OCI-LY1 (cell line): ENCODE measurements around the gene COL21A1.

Experiments
- H2AFZ ChIP-seq: fragments of 200-600 bp; sonication (generic), shearing (Covaris generic); 2 replicates; pipeline ENCODE4 v1.6.0; 2014; ENCODE audit warnings: antibody characterized with exemption, mild to moderate bottlenecking, low read length
- H3F3A ChIP-seq: fragments of 200-600 bp; sonication (generic), shearing (Covaris generic); 2 replicates; pipeline ENCODE4 v1.6.0; 2014; ENCODE audit warnings: mild to moderate bottlenecking, antibody characterized with exemption, low read length, moderate library complexity; ENCODE audit not compliant: insufficient read depth
- H3K27ac ChIP-seq: fragments of 200-600 bp; sonication (generic); 2 replicates; pipeline ENCODE4 v1.5.1; 2014; ENCODE audit warnings: low read length, mixed run types, mild to moderate bottlenecking, low read depth; ENCODE audit not compliant: poor library complexity, severe bottlenecking
- H3K27me3 ChIP-seq: fragments of 200-600 bp; sonication (generic); 2 replicates; pipeline ENCODE4 v1.6.0; 2014; ENCODE audit warnings: antibody characterized with exemption, mild to moderate bottlenecking, low read length, moderate library complexity; ENCODE audit not compliant: insufficient read depth
- H3K36me3 ChIP-seq: fragments of 200-600 bp; sonication (generic); 2 replicates; pipeline ENCODE4 v1.6.1; 2014; ENCODE audit warnings: mild to moderate bottlenecking, antibody characterized with exemption, low read length, moderate library complexity, mixed read lengths; ENCODE audit not compliant: insufficient read depth
- H3K4me1 ChIP-seq: fragments of 200-600 bp; sonication (generic); 2 replicates; pipeline ENCODE4 v1.5.1; 2014; ENCODE audit warnings: mild to moderate bottlenecking, low read length, moderate library complexity; ENCODE audit not compliant: insufficient read depth, severe bottlenecking
- H3K4me2 ChIP-seq: fragments of 200-600 bp; sonication (generic), shearing (Covaris generic); 2 replicates; pipeline ENCODE4 v1.6.1; 2014; ENCODE audit warnings: low read length
- H3K4me3 ChIP-seq: fragments of 200-600 bp; sonication (generic); 2 replicates; pipeline ENCODE4 v1.5.1; 2014; ENCODE audit warnings: low read length, low read depth, mild to moderate bottlenecking, mixed read lengths; ENCODE audit not compliant: poor library complexity, severe bottlenecking
- H3K79me2 ChIP-seq: fragments of 200-600 bp; shearing (Covaris generic); 2 replicates; pipeline ENCODE4 v1.6.1; 2016; ENCODE audit warnings: mixed run types, low read length, mixed read lengths; ENCODE audit not compliant: insufficient read depth
- H3K9ac ChIP-seq: fragments of 200-600 bp; sonication (generic), shearing (Covaris generic); 2 replicates; pipeline ENCODE4 v1.6.1; 2014; ENCODE audit warnings: mild to moderate bottlenecking, low read length, mixed read lengths
- H3K9me2 ChIP-seq: fragments of 200-600 bp; sonication (generic), shearing (Covaris generic); 2 replicates; pipeline ENCODE4 v1.6.1; 2014; ENCODE audit warnings: low read depth, mild to moderate bottlenecking, low read length, mixed read lengths
- H3K9me3 ChIP-seq: fragments of 200-600 bp; shearing (Covaris generic); 2 replicates; pipeline ENCODE4 v1.6.1; 2014; ENCODE audit warnings: low read length, mixed read lengths
- H4K20me1 ChIP-seq: fragments of 200-600 bp; sonication (generic), shearing (Covaris generic); 2 replicates; pipeline ENCODE4 v1.6.0; 2016; ENCODE audit warnings: mild to moderate bottlenecking, low read length; ENCODE audit not compliant: insufficient read depth
- CTCF ChIP-seq: fragments of 200-600 bp; sonication (generic), shearing (Covaris generic); IDR thresholded peaks from 2 replicates; pipeline ENCODE4 v1.5.1; 2017; ENCODE audit warnings: mild to moderate bottlenecking, antibody characterized with exemption, low read length, moderate library complexity, mixed read lengths
- EZH2 ChIP-seq: fragments of 200-600 bp; sonication (generic), shearing (Covaris generic); IDR thresholded peaks from 2 replicates; pipeline ENCODE4 v1.8.0; 2017; ENCODE audit warnings: borderline replicate concordance, mixed run types, mild to moderate bottlenecking, antibody characterized with exemption, low read length, moderate library complexity, mixed read lengths

COL21A1 gene

GRCh38 chr6:56187686-56188085 lies 59.7 kb downstream of the COL21A1 start:
- no peak overlapping the region for H3K27ac ChIP-seq
- no peaks in the 10 kb centered on the region for H4K20me1 ChIP-seq
- no peak overlapping the region for H3K4me3 ChIP-seq
- no peak overlapping the region for H3K4me2 ChIP-seq
- H3K4me1 ChIP-seq = no peaks in the 10 kb centered on the region
- no peaks in the 10 kb centered on the region for H3K79me2 ChIP-seq
- H3F3A ChIP-seq = no peaks in the 10 kb centered on the region
- TF ChIP-seq CTCF = no peak
- TF ChIP-seq EZH2 = no peak
- H2AFZ ChIP-seq = no peak overlapping the region
- no peak overlapping the region for H3K9ac ChIP-seq
- no peaks in the 10 kb centered on the region for H3K27me3 ChIP-seq
- no peaks in the 10 kb centered on the region for H3K9me3 ChIP-seq
- no peaks in the 10 kb centered on the region for H3K9me2 ChIP-seq
- H3K36me3 ChIP-seq = no peaks in the 10 kb centered on the region

- H3K9ac ChIP-seq = no peak overlapping the region
- no peak overlapping the region for H3K4me2 ChIP-seq
- no peaks in the 10 kb centered on the region for H3K27me3 ChIP-seq
- no peak overlapping the region for H3K4me3 ChIP-seq
- no peak overlapping the region for H2AFZ ChIP-seq
- H3K4me1 ChIP-seq = no peaks in the 10 kb centered on the region
- no peaks in the 10 kb centered on the region for H3K79me2 ChIP-seq
- no peaks in the 10 kb centered on the region for H4K20me1 ChIP-seq
- TF ChIP-seq CTCF = no peak
- no peak for TF ChIP-seq EZH2
- 0 out of 2 replicates have a peak, but pooled peaks cover 4% of the 10 kb centered on the region for H3K9me3 ChIP-seq
- no peaks in the 10 kb centered on the region for H3F3A ChIP-seq
- no peaks in the 10 kb centered on the region; the same call in 1 of the 2 replicates for H3K9me2 ChIP-seq
- no peaks in the 10 kb centered on the region for H3K36me3 ChIP-seq
- H3K27ac ChIP-seq = no peak overlapping the region
Measured at GRCh38 chr6:56176741-56177140, 70.6 kb downstream of the COL21A1 start.

- Histone ChIP-seq H3K4me3 (no peak overlapping the region), H4K20me1 (no peaks in the 10 kb centered on the region), H3K27ac (no peak overlapping the region), H3F3A (no peaks in the 10 kb centered on the region), H3K4me1 (no peaks in the 10 kb centered on the region), H3K9me3 (0 out of 2 replicates have a peak, but pooled peaks cover 4% of the 10 kb centered on the region), H3K9ac (no peak overlapping the region), H2AFZ (no peak overlapping the region), H3K27me3 (no peaks in the 10 kb centered on the region), H3K79me2 (no peaks in the 10 kb centered on the region), H3K36me3 (no peaks in the 10 kb centered on the region), H3K9me2 (no peaks in the 10 kb centered on the region; the same call in 1 of the 2 replicates), H3K4me2 (no peak overlapping the region)
- TF ChIP-seq EZH2 (no peak), CTCF (no peak)
Measured at GRCh38 chr6:56173228-56173627, 74.2 kb downstream of the COL21A1 start.
